Iris pigment epithelial cell (primary cell): ENCODE measurements around the gene PTPN4.
"Not testable (repeated sequence)": the region's sequence is repeated elsewhere in the genome, so short reads cannot be mapped to it uniquely, and the experiment has no call there.

Experiments used
- DNase-seq: peaks from one replicate; pipeline ENCODE4 v3.0.0-alpha.2; 2011; ENCODE audit warnings: low read depth

PTPN4 gene

GRCh38 chr2:120018549-120018948 is 258.8 kb downstream of the PTPN4 start:
- DNase-seq: no peak

- DNase-seq: peak; percentile 63
Measured at GRCh38 chr2:120020554-120020953, 260.8 kb downstream of the PTPN4 start.

DNA sequence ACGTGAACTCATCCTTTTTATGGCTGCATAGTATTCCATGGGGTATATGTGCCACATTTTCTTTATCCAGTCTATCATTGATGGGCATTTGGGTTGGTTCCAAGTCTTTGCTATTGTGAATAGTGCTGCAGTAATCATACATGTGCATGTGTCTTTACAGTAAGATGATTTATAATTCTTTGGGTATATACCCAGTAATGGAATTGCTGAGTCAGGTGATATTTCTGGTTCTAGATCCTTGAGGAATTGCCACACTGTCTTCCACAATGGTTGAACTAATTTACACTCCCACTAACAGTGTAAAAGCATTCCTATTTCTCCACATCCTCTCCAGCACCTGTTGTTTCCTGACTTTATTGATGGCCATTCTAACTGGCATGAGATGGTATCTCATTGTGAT is 262.8 kb downstream of the PTPN4 start:
- DNase-seq: not testable (repeated sequence)

GRCh38 chr2:120026890-120027289 is 267.2 kb downstream of the PTPN4 start:
- no peak for DNase-seq

- no peak for DNase-seq
Measured at GRCh38 chr2:120028795-120029194, 269.1 kb downstream of the PTPN4 start.

GRCh38 chr2:120029672-120030640 is 270.2 kb downstream of the PTPN4 start:
- DNase-seq: no peak

- no peak for DNase-seq
Measured at GRCh38 chr2:120032297-120032696, 272.6 kb downstream of the PTPN4 start.
